GM21360 (cell line): ENCODE measurements around the gene JAML.
A peak's percentile ranks its signal among the peaks of the same experiment; 100 is the strongest.

Experiments
- ATAC-seq: cut with Tn5 transposase; IDR thresholded peaks from one replicate; pipeline ENCODE4 v1.9.1; 2021; ENCODE audit warnings: mild to moderate bottlenecking, moderate library complexity; ENCODE audit not compliant: unreplicated experiment

JAML gene

DNA sequence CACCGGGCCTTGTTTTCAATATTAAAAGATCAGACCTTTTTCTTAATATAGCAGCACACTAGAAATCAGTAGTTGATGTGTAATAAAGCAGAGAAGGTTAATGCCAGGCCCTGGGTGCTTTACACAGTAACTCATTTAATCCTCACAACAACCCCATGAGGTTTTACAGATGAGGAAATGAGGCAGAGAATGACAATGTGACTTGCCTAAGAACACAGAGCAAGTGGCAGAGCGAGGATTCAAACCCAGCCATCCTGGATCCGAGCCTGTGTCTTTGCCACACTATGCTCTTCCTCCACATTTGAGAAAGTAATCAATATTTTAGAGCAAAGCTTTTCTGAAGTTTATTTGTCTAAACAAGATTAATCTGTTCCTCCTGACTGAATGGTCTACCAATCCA, 7.2 kb downstream of the JAML start:
- no peak for ATAC-seq

DNA sequence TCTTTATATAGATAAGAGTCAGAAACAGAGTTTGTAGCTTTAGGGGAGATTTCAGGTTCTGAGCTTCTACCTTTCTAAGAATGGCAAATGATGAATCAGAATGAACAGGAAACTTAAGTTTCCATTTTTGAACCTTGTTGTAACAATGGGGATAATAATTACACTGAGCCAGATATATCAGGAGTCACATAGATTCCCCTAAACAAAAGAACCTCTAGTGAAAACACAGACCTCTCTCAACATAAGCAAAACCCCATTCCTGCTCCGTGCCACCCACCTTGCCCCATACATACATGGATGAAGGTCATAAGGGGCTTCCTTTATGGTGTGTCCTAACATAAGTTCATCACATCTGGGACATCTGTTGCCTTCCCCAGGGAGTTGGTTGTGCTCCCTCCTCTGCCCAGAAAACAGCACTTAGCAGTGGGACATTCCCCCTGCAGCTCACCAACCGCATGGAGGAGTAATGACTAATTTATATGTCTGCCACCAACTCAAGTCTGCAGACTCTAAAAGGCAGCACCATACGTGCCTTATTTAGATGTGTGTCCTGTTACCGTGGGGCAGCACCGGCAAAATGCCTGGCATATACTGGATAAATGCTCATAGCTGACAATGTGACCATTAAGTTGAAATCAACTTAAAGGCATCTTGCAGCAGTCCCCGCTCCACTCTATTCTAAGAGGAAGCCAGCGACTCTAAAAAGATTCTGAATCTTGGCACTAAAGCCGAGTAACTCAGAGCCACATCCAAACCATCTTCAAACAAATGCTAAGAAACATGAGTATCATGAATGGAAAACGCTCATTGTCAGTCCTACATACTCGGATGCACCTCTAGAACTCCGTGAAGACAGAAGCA, 8.0 kb downstream of the JAML start:
- ATAC-seq, result peak; percentile 48

DNA sequence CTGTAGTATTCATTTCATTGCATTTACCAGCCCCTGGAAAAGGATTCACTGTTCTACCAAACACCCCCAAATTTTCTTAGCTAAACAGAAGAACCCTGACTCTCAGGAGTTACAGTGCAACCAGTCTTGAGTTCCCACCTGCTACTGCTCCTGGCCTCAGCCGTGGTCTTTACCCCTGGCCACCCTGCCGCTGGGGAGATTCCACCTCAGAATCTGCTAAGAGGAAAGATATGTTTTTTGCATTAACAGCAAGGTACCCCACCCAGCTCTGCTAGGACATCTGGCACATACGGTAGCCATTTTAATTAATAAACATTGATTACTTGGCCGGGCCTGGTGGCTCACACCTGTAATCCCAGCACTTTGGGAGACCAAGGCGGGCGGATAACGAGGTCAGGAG, 9.0 kb downstream of the JAML start:
- no peak for ATAC-seq

DNA sequence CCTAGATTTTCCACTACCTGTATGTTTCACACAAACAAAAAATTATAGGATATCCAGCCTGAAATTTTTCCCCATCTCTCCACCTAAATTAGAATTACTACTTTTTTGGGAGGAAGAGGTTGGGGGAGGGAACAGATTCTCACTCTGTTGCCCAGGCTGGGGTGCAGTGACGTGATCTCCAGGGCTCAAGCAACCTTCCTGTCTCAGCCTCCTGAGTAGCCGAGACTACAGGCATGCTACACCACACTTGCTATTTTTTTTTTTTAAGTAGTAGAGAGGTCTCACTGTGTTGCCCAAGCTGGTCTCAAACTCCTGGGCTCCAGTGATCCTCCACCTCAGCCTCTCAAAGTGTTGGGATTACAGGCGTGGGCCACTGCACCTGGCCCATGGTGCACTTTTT, 9.5 kb downstream of the JAML start:
- no peak for ATAC-seq

DNA sequence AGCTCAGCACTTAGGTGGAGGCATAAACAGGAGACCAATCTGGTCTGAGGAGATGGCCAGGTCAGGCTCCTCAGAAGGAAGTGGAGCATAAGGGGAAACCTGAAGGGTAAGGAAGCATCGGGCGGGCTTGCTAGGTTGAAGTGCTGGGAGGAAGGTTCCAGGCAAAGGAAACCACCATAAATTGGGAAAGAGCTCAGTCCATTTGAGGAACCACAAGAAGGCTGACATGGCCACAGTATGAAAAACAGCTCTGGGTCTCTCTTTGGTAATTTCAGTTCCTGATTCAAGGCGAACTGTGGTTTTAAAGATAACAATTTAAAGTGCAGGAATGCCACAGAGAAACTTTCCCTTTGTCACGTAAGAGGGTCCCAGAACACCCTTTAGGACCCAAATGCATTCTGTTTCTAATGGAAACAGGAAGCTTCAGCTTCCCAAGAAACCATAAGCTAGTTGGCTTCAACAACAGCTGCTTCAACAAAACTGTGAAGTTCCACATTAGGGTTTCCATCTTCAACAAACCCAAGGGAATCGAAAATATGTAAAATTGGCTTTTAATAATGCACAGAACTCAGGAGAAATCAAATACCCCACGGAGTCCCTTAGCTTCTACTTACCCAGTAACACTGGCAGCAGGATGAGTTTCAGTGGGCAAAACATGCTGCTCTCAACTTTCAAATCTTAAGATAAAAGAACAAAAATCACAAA, 10.4 kb downstream of the JAML start:
- no peak for ATAC-seq

DNA sequence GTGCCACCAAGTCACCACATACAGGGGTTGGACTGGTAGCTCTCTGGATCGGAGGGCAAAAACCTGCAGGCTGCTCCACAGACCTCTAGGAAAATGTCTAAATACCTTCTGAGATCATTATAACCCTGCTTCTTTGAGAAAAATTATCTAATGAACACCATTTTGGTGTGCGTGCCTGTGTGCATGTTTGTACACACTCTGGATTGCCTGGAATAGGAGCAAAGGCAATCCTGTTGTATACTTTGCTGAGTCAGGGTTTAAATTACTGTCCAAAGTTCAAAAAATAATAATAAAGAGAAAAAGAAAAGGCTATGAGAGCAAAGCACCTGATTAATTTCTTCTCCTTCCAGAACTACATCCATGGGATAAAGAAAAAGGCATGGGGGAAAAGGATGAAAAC, 11.0 kb downstream of the JAML start:
- ATAC-seq, result no peak

DNA sequence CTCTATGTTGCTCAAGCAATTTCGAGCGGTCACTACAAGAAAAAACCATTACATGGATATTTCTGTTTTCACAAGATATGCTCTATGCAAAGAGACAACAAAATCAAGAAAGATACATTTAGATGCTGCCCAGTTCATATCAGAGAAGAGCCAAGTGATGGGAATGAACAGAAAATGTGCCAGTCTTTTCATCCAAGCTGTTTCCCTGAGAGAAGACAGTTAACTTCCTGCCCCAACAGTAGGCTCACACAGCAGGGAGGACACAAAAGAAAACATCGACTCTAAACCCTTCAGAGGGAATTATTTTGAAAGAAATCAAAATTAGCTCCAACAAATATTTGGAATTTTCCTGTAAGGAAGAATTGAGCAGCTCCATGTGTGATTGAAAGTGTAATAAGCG, 11.6 kb downstream of the JAML start:
- no peak for ATAC-seq

DNA sequence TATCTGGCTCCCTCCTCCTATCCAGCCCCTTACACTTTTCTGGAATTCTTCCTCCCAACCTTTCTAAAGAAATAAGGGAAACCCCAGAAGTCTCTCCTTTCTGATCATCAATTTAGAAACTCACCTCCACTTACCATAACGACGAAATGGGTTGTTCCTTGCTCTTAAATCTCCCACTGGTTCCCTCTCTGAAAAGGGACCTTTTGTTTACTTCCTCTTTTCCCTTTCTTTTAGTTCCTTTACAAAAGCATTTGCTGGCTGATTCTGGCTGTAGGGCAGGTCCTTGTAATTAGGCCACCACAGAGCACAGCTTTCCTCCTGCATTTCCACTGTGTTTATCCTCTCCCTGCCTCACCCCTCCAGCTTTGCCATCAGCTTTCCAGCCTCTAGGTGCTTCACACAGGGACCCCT, 12.0 kb downstream of the JAML start:
- ATAC-seq, result no peak

DNA sequence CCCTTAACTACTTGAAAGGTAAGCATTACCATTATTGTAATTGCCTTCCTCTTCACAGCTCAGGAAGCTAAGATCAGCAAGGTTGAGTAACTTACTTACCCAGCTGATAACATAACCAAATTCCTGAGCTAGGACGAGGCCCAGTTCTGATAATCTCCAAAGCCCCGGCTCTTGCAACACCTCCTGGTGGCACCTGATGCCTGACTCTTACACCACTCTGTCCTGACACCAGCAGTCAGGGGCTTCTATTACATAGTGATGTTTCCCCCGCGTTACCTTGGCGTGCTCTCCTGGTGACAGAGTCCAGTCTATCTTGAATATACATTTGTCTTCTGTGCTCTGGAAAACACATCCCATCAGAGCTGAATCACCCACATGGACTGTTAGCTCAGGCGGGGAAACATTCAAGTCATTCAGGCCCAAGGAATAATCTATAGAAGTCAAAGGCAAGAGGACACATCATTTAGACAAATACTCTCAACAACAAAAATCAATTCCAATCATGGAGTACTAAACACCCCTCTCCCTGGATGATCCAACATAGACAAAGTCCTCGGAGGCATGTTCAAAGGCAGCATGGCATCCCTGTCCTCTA, 12.6 kb downstream of the JAML start:
- no peak for ATAC-seq

DNA sequence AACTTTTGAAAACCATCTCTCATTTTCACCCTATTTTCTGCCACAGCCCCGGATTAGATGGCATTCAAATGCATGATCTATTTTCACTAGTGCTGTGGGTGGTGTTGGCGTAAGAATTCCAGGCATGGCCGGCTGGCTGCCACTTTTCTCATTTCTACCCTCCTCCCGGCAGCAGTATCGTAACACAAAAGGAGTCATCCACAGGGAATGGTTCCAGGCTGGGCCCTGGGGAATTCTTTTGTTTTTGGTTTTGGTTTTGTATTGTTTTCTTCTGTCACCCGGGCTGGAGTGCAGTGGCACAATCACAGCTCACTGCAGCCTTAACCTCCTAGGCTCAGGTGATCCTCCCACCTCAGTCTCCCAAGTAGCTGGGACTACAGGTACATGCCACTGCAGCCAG, 13.8 kb downstream of the JAML start:
- ATAC-seq, result no peak

DNA sequence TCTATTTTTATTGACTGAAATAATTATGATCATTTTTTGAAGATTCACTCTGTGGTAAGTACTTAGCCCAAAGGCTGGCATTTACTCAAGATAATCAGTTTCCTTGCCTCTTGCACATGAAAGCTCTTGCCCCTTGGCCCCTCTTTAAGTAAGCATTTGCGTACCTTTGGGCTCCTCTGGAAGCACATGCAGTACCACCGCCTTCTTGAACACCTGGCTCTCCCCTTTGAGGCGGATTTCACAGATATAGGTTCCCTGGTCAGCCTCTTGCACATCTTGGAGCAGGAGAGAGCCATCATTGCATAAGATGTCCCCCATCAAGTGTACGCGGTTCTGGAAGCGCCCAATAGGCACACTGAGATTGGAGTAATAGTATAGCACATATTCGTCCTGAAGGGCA, 14.5 kb downstream of the JAML start:
- no peak for ATAC-seq

DNA sequence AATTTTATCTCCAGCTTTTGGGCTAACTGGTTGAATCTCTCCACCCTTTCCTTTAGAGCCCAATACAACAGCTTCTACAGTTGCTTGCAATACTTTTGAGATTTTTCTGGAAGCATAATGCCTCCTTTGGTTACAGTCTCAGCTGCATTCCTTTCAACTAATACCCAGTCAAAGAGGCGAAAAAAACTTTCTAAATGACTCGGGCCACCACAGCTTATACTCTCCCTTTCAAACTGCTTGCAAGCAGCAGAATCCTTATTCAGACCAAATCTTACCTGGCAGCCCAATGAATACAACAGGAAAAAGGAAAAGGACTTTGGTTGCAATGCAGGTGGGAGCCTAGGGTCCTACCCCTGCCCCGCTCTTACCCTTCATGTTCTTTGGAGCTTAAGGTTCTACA, 15.8 kb downstream of the JAML start:
- ATAC-seq, result no peak

DNA sequence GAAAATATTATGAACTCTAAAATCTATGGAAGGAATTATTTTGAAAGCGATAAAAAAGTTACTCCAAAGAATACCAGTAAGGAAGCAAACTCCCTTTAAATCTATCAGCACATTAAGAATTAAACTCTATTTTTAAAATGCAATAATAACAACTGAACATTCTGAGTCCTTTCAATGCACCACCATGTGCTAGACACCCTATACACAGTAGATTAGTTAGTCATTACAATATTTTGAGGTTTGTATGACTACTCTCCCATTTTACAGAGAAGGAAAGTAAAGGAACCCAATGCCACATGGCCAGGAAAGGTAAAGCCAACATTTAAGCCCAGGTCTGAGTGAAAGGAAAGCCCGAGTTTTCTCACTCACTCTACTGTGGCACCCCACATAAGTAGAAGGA, 17.7 kb downstream of the JAML start:
- ATAC-seq, result no peak

DNA sequence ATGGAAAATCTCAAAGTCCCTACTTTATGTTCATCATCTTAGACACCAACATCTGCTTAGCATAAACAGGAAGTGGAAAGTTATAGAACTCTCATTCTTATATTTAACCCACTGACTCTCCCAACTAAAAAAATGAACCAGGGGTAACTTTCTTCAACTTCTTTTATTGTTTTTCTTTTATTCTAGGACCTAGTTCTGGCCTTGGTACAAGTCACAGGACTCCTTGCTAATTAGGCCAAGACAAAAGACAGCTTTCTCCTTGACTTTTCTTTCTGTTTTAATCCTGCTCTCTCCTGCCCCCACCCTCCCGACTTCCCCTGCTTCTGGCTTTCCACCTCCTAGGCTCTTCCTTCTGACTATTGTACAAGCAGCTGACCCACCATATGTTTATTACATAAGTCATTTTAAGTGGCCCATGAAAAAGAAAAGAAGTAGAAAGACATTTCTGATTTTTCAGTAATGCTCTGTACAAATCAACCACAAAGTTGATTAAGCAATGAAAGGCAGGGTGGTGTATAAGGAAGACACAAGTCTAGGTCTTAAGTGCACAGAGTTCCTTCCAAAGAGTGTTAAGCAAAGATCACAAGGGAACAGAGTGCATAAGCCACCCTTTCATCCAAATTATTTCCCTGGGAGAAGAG, 18.3 kb downstream of the JAML start:
- no peak for ATAC-seq

DNA sequence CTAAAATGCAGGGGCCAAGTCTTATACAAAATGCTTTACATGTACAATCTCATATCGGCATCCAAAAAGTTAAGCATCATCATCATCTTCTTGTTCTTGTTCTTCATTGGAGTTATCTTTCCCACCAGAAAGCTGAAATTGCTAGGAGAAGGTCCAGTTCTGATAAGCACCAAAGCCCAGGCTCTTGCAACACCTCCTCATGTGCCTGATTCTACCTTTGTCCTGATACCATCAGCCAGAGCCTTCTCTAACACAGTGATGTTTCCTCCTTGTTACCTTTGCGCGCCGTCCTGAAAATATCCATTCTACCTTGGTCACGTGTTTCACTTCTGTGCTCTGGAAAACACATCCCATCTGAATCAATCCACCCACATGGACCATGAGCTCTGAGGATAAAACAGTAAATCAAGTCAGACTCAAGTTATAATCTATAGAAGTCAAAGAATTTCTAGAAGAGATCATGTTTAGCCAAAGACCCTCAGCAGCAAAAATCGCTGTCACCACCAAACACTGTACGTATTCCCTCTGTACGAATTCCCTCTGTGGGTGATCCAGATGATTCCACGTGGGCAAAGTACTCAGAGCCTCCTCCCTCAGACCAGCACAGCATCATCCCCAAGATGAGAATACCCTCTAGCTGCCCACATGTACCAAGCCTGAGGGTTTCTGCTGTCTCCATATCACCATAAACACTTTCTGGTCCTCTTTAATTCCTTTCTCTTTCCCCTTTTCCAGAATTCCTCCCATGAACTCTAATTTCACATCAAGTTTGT, 19.0 kb downstream of the JAML start:
- ATAC-seq, result no peak

DNA sequence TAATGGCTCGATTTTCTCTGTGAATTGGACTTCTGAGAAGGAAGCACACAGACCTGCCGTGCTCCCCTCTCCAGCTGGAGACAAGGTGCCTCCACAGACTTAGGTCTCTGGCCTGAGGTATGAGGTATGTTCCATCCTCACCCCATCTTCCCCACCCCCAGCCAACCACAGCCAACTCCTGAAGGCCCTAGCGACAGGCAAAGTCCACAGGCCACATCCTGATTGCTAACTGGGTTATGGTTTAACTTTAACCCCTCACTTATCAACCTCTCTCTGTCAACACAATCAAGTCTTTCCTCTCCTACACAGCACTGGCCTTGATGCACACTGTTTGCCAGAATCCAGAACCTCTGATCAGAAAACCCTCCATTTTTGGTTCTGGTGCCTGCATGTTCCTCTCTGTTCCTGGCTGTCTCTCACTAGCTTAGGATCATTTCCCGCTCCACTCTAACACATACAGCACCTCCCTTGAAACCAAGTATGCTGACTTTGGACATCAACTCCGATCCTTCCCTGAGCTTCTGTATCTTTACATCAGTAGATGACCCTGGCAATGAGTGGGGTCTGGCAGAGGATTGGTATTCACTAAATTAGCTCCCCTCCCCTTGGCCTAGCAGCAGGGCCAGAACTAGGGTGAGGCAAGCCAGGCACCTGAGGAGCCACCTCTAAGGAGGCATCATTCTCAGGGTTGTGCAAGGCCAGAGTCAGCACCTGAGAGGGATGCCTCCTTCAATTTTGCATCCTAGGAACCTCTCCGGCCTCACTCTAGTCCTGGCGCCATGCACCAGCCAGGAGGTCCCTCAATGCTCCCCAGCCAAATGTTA, 22.0 kb downstream of the JAML start:
- ATAC-seq, result no peak

DNA sequence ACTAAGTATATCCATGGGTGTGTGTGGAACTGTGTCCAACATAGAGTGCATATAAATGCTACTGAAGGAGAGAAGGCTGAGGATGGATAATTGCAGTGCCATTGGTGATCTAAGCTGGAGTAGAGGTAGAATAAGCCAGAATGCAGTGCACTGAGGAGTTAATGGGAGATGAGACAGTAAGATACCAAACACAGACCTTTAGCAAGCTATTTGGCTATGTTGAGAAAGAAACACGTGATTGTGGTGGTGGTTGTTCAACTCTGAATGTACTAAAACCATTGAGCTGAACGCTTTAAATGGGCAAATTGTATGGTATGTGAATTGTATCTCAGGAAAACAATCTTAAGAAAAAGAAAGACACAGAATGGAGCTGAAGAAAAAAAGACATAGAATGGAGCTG, 22.8 kb downstream of the JAML start:
- ATAC-seq, result no peak

DNA sequence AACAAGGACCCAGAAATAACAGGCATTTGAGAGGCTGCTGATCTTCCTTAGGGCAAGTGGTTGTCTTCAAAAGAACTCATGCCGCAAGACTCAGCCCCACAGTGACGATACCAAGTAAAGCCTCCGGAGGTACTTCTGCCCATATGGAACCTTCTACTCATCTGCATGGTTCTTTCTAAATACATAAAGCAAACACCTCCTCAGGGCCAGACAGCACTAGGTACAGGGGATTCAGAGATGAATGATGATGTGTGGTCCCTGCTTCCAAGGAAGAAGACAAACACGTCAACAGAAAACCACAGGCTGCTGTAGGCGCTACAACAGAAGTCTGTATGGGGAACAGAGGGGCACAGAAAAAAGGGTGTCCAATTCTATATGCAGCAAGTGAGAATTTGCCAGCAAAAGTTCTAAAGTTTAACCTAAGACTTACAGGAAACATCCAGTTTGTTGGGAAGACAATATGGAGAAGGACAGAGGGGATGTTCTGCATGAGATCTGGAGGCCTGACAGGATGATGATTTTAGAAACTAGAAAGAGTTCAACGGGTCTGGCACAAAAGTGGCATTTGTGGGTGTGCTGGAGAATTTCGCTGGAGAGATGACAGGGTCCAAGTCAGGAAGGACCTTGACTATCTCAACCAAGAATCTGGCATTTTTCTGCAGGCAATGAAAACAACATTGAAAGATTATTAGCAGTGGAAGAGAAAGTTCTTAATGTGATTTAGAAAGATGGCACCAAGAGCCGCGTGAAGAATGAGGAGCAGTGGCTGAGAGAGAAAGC, 23.7 kb downstream of the JAML start:
- ATAC-seq, result no peak

DNA sequence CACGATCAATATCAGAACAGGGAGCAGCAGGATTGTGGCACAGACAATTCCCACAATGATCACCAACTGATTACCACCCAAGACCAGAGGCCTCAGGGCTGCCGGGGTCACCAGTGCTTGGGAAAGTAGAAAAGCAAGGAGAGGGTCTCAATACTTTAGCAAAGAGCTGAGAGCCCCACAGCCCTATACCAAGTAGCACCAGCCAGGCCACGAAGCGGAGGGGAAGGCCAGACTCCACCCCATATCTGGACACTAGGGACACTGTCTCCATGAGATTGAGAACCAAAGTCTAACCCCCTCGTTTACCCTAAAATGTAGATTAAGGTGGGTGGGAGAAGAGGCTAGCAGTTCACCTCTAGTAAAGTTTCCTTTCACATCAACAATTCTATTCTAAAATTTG, 24.3 kb downstream of the JAML start:
- ATAC-seq, result no peak
